ENCODE data around the gene ITPR2. TPM values are rescaled to one million over a fixed set of nuclear protein-coding genes. Genes with fewer than 3 reads are reported as not detected.
A peak's percentile ranks its signal among the peaks of the same experiment; 100 is the strongest.

ITPR2 gene
- total and polyA plus RNA-seq, 2 of the 13 experiments (the other 11 are each of a cell fraction or from before 2014, with no cell fraction given), result 31.9 to 81.9 TPM

DNA sequence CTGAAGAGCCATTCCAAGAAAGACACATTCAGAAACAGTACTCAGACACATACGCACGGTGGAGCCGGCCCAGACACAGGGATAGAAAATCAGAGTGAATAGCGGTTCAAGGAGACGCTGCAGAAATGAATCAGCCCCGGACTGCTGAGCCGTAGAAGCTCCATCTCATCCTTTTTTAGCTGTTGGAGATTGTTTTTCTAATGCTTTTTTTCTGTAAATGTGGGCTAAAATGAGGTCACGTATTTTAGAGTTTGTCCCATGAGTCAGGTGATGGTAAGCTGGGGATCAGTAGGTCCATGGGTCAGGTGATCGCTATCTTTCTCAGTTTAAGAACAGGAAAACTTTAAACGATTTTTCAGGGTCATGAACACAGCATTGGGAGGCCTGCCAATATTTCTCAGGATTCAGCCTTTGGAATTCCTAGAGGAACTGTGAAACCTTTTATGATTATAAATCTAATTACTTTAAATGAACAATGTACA lies 202.4 kb downstream of the ITPR2 start (continued):
- TF ChIP-seq, protein P1, sequence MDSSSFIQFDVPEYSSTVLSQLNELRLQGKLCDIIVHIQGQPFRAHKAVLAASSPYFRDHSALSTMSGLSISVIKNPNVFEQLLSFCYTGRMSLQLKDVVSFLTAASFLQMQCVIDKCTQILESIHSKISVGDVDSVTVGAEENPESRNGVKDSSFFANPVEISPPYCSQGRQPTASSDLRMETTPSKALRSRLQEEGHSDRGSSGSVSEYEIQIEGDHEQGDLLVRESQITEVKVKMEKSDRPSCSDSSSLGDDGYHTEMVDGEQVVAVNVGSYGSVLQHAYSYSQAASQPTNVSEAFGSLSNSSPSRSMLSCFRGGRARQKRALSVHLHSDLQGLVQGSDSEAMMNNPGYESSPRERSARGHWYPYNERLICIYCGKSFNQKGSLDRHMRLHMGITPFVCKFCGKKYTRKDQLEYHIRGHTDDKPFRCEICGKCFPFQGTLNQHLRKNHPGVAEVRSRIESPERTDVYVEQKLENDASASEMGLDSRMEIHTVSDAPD (CRISPR knock-in tag; IDR thresholded peaks at IDR 0.05), result no peak
- peak; percentile 40 for TF ChIP-seq TEAD3 (CRISPR knock-in tag; optimal IDR thresholded peaks at IDR 0.05; ENCODE audit: borderline replicate concordance)
- no peak for TF ChIP-seq MAFG (CRISPR knock-in tag; IDR thresholded peaks at IDR 0.05)
- TF ChIP-seq MYC (CRISPR knock-in tag; IDR thresholded peaks at IDR 0.05; ENCODE audit: borderline replicate concordance), result no peak
- no peak for TF ChIP-seq YY1 (IDR thresholded peaks at IDR 0.05; ENCODE audit: insufficient read depth, insufficient replicate concordance, low read depth, low read length)
- no peak for TF ChIP-seq FOXK2 (IDR thresholded peaks at IDR 0.05)
- no peak for TF ChIP-seq ZBTB7B (CRISPR knock-in tag; IDR thresholded peaks at IDR 0.05)
- TF ChIP-seq, protein P2, sequence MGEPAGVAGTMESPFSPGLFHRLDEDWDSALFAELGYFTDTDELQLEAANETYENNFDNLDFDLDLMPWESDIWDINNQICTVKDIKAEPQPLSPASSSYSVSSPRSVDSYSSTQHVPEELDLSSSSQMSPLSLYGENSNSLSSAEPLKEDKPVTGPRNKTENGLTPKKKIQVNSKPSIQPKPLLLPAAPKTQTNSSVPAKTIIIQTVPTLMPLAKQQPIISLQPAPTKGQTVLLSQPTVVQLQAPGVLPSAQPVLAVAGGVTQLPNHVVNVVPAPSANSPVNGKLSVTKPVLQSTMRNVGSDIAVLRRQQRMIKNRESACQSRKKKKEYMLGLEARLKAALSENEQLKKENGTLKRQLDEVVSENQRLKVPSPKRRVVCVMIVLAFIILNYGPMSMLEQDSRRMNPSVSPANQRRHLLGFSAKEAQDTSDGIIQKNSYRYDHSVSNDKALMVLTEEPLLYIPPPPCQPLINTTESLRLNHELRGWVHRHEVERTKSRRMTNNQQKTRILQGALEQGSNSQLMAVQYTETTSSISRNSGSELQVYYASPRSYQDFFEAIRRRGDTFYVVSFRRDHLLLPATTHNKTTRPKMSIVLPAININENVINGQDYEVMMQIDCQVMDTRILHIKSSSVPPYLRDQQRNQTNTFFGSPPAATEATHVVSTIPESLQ (CRISPR knock-in tag; conservative IDR thresholded peaks at IDR 0.05), result no peak
- TF ChIP-seq ZMYM3 (CRISPR knock-in tag; IDR thresholded peaks at IDR 0.05), result no peak
- no peak for TF ChIP-seq ZFP90 (CRISPR knock-in tag; IDR thresholded peaks at IDR 0.05; ENCODE audit: borderline replicate concordance)
- TF ChIP-seq JUN (CRISPR knock-in tag; IDR thresholded peaks at IDR 0.05), result no peak
- TF ChIP-seq MBNL3 (CRISPR knock-in tag; conservative IDR thresholded peaks at IDR 0.05), result no peak
- no peak for TF ChIP-seq ZNF354B (CRISPR knock-in tag; IDR thresholded peaks at IDR 0.05)
- TF ChIP-seq, protein P3, sequence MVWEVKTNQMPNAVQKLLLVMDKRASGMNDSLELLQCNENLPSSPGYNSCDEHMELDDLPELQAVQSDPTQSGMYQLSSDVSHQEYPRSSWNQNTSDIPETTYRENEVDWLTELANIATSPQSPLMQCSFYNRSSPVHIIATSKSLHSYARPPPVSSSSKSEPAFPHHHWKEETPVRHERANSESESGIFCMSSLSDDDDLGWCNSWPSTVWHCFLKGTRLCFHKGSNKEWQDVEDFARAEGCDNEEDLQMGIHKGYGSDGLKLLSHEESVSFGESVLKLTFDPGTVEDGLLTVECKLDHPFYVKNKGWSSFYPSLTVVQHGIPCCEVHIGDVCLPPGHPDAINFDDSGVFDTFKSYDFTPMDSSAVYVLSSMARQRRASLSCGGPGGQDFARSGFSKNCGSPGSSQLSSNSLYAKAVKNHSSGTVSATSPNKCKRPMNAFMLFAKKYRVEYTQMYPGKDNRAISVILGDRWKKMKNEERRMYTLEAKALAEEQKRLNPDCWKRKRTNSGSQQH (CRISPR knock-in tag; IDR thresholded peaks at IDR 0.05; ENCODE audit: low read depth), result no peak
- no peak for TF ChIP-seq ZNF788 (CRISPR knock-in tag; IDR thresholded peaks at IDR 0.05; ENCODE audit: borderline replicate concordance)
- no peak for TF ChIP-seq JUND (CRISPR knock-in tag; IDR thresholded peaks at IDR 0.05)
- TF ChIP-seq AHR (CRISPR knock-in tag; IDR thresholded peaks at IDR 0.05), result no peak
- no peak for TF ChIP-seq ZBTB1 (CRISPR knock-in tag; IDR thresholded peaks at IDR 0.05; ENCODE audit: borderline replicate concordance)
- no peak for TF ChIP-seq ZNF543 (CRISPR knock-in tag; IDR thresholded peaks at IDR 0.05)
- TF ChIP-seq, protein P4, sequence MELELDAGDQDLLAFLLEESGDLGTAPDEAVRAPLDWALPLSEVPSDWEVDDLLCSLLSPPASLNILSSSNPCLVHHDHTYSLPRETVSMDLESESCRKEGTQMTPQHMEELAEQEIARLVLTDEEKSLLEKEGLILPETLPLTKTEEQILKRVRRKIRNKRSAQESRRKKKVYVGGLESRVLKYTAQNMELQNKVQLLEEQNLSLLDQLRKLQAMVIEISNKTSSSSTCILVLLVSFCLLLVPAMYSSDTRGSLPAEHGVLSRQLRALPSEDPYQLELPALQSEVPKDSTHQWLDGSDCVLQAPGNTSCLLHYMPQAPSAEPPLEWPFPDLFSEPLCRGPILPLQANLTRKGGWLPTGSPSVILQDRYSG (CRISPR knock-in tag; IDR thresholded peaks at IDR 0.05), result no peak
- TF ChIP-seq, protein P5, sequence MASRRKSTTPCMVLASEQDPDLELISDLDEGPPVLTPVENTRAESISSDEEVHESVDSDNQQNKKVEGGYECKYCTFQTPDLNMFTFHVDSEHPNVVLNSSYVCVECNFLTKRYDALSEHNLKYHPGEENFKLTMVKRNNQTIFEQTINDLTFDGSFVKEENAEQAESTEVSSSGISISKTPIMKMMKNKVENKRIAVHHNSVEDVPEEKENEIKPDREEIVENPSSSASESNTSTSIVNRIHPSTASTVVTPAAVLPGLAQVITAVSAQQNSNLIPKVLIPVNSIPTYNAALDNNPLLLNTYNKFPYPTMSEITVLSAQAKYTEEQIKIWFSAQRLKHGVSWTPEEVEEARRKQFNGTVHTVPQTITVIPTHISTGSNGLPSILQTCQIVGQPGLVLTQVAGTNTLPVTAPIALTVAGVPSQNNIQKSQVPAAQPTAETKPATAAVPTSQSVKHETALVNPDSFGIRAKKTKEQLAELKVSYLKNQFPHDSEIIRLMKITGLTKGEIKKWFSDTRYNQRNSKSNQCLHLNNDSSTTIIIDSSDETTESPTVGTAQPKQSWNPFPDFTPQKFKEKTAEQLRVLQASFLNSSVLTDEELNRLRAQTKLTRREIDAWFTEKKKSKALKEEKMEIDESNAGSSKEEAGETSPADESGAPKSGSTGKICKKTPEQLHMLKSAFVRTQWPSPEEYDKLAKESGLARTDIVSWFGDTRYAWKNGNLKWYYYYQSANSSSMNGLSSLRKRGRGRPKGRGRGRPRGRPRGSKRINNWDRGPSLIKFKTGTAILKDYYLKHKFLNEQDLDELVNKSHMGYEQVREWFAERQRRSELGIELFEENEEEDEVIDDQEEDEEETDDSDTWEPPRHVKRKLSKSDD (CRISPR knock-in tag; IDR thresholded peaks at IDR 0.05; ENCODE audit: low read depth), result no peak
- TF ChIP-seq NR1H2 (CRISPR knock-in tag; IDR thresholded peaks at IDR 0.05; ENCODE audit: borderline replicate concordance, low read depth), result no peak
- no peak for TF ChIP-seq MAFF (IDR thresholded peaks at IDR 0.05; ENCODE audit: low read depth, low read length)
- TF ChIP-seq ATRX (CRISPR knock-in tag; IDR thresholded peaks at IDR 0.05; ENCODE audit: borderline replicate concordance), result no peak
